ENCODE results near the gene PSG7. TPM values are rescaled to one million over a fixed set of nuclear protein-coding genes. Genes with fewer than 3 reads are reported as not detected.
"Not testable (repeated sequence)": the region's sequence is repeated elsewhere in the genome, so short reads cannot be mapped to it uniquely, and the experiment has no call there.

Gene PSG7
- total RNA-seq, 6 donors from 2014 or later = not detected

DNA sequence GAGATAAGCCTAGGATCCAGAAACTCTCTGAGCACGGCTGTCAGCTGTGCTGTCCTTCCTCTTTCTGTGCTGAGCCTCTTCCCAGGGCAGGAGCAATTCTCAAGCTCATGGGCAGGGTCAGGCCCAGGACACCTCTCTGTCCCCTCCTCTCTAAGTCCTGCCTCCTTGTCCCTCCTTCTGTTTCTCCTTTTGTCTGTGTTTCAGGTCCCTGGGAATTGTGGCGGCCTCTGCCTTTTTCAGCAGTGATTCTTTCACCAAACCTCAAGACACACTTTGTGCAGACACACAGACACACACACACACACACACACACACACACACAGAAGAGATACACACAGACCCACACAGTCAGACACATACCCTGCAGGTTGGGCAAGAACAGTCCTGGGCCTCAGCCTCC lies 57.4 kb downstream of the PSG7 start, which contains the start of gene PSG1:
PSG1 (minus strand) TSS at position 101 of the 400 bp plus-strand sequence. CDS start 132 bp downstream, outside the sequence.
- Histone ChIP-seq H3K9me3 (no peaks in the 10 kb centered on the region), H3K4me1 (no peaks in the 10 kb centered on the region), H3K36me3 (no peaks in the 10 kb centered on the region), H3K27me3 (no peaks in the 10 kb centered on the region), H3K4me3 (no peak within 1 kb of the TSS), H3K27ac (no peak within 1 kb of the TSS)
- ATAC-seq (ENCODE audit: low FRiP score in 2 of 2) (no peak), DNase-seq (no peak)
- WGBS, 2 donors = 33 to 74% methylated on average over 2 of the region's 2 CpGs
- no peak for TF ChIP-seq EP300 (IDR thresholded peaks at IDR 0.05)
- TF ChIP-seq, protein P1, sequence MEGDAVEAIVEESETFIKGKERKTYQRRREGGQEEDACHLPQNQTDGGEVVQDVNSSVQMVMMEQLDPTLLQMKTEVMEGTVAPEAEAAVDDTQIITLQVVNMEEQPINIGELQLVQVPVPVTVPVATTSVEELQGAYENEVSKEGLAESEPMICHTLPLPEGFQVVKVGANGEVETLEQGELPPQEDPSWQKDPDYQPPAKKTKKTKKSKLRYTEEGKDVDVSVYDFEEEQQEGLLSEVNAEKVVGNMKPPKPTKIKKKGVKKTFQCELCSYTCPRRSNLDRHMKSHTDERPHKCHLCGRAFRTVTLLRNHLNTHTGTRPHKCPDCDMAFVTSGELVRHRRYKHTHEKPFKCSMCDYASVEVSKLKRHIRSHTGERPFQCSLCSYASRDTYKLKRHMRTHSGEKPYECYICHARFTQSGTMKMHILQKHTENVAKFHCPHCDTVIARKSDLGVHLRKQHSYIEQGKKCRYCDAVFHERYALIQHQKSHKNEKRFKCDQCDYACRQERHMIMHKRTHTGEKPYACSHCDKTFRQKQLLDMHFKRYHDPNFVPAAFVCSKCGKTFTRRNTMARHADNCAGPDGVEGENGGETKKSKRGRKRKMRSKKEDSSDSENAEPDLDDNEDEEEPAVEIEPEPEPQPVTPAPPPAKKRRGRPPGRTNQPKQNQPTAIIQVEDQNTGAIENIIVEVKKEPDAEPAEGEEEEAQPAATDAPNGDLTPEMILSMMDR (IDR thresholded peaks at IDR 0.05) = no peak
- no peak for TF ChIP-seq POLR2AphosphoS5 (IDR thresholded peaks at IDR 0.05)
- no peak for TF ChIP-seq POLR2A (IDR thresholded peaks at IDR 0.05)

DNA sequence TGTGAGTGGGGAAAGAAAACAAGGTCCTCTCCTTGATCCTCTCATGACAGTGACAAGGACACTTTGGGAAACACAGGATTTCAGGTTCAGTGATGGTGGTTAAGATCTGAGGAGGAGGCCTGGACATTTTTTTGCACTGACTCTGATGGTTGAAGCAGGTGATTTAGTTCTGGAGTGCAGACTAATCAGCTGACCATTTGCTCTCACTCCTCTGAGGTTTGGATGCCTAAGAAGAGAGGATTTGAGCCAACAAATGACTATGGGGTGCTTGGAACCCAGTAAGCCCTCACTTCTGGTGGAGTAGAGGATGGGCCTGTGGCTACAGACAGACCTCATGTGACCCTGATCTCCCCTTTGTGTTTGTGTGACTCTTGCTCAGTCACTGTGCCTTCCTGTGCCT lies 60.4 kb downstream of the PSG7 start:
- not testable (repeated sequence) for H3K4me1 ChIP-seq; H3K9me3 ChIP-seq; H3K36me3 ChIP-seq; H3K27me3 ChIP-seq; H3K4me3 ChIP-seq; H3K27ac ChIP-seq; ATAC-seq (ENCODE audit: low FRiP score in 2 of 2); DNase-seq

DNA sequence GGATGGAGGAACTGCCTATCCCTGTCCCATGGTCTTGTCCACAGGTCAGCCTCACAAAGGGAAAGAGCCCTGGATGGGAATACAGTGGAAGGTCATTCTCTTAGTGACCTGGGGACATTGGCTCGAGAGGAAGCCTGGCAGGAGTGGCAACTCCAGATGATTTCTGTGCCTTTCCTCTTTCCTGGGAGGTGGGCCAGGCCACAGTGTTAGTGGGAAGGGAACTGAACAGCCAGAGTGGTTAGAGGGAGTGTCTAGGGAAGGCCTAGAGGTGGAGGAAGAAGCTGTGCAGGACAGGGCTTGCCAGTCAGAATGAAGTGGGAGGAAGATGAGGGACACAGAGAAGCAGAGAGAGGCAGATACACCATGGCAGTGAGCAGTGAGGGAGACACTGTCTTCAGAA lies 61.1 kb downstream of the PSG7 start:
- H3K27ac ChIP-seq; ATAC-seq (ENCODE audit: low FRiP score in 2 of 2); DNase-seq; H3K36me3 ChIP-seq; H3K27me3 ChIP-seq; H3K4me1 ChIP-seq; H3K9me3 ChIP-seq; H3K4me3 ChIP-seq: not testable (repeated sequence)
- WGBS, 2 donors = 36 to 58% methylated on average over 1 of the region's 1 CpG

DNA sequence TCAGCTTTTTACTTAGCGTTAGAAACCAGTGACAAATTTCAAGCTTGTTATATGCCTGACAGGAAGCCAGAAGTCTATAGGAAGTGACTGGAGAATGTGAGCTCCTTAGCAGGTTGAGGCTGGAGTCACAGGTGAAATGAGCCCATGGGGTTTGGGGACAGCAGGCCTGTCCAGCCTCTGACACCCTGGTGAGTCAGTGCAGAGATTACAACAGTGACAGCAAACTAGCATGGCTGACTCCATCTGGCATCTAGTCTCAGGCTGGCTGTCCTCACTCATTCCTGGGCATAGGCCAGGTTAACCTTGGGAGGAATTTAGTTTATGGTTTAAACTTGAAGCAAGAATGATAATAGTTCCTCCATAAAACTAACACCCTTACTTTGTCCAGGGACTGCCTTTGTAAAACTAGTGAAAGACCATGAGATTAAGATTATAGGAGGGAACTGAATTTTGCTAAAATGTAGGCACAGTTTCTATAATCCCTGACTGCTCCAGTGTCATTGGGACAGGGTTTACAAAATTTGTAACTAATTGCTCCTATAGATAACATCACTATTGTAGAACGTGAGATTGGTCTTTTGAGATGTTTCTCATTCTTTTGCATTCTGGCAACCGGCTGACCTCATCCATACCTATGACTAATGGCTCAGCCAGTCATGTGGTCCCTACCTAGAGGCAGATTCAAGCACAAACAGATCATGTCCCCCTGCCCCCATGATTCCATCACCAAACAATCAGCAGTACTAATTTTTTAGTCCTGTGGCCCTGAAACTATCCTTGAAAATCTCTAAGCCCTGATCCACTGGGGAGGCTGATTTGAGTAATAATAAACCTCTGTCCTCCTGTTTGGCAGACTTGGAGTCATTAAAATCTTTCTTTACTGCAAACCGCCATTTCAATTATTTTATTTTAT lies 61.9 kb downstream of the PSG7 start:
- not testable (repeated sequence) for ATAC-seq (ENCODE audit: low FRiP score in 2 of 2)

DNA sequence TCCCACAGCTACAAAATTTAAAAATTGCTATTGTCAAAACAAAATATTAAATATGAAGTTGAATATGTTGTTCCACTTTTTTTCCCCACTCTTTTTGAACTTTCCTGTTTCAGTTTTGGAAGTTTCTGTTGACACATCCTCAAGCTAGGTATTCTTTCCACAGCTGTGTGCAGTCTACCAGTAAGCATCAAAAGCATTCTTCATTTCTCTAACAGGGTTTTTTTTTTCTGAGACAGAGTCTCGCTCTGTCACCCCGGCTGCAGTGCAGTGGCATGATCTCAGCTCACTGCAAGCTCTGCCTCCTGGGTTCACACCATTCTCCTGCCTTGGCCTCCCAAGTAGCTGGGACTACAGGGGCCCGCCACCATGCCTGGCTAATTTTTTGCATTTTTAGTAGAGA lies 62.9 kb downstream of the PSG7 start:
- not testable (repeated sequence) for H3K27me3 ChIP-seq; H3K4me3 ChIP-seq; H3K36me3 ChIP-seq; DNase-seq; H3K9me3 ChIP-seq; H3K27ac ChIP-seq; H3K4me1 ChIP-seq; ATAC-seq (ENCODE audit: low FRiP score in 2 of 2)
- 61 to 82% methylated on average over 3 of the region's 3 CpGs for WGBS, 2 donors

More for the DNA sequence above, 61.9 kb downstream of the PSG7 start:
- DNase-seq, H3K36me3 ChIP-seq, H3K9me3 ChIP-seq, H3K4me3 ChIP-seq, H3K27ac ChIP-seq, H3K4me1 ChIP-seq, H3K27me3 ChIP-seq: not testable (repeated sequence)
- 67 to 71% methylated on average over 4 of the region's 4 CpGs for WGBS, 2 donors

Other genes with a start within 250 kb of the PSG7 start
- gene PSG3, start 196.7 kb downstream of the PSG7 start, total RNA-seq = not detected
- gene PSG8, start 171.5 kb downstream of the PSG7 start, total RNA-seq = not detected
- gene PSG1, start 57.5 kb downstream of the PSG7 start, total RNA-seq = not detected
- gene PSG6, start 19.3 kb downstream of the PSG7 start, total RNA-seq = not detected
- gene PSG11, start 89.3 kb upstream of the PSG7 start, total RNA-seq = not detected
- not detected for gene PSG2, start 145.5 kb upstream of the PSG7 start, total RNA-seq
- not detected for gene PSG5, start 249.3 kb upstream of the PSG7 start, total RNA-seq